Cerebellar nuclear complex (tissue), 1 donor: ENCODE data around the gene ATP6AP1.
A peak's percentile ranks its signal among the peaks of the same experiment; 100 is the strongest.
"Not testable (repeated sequence)": the region's sequence is repeated elsewhere in the genome, so short reads cannot be mapped to it uniquely, and the experiment has no call there.

ENCODE experiments used
- DNase-seq, 2 experiments: peaks; one replicate each; lab custom pipeline; 2025; lab: John Stamatoyannopoulos, UW

ATP6AP1 gene

DNA sequence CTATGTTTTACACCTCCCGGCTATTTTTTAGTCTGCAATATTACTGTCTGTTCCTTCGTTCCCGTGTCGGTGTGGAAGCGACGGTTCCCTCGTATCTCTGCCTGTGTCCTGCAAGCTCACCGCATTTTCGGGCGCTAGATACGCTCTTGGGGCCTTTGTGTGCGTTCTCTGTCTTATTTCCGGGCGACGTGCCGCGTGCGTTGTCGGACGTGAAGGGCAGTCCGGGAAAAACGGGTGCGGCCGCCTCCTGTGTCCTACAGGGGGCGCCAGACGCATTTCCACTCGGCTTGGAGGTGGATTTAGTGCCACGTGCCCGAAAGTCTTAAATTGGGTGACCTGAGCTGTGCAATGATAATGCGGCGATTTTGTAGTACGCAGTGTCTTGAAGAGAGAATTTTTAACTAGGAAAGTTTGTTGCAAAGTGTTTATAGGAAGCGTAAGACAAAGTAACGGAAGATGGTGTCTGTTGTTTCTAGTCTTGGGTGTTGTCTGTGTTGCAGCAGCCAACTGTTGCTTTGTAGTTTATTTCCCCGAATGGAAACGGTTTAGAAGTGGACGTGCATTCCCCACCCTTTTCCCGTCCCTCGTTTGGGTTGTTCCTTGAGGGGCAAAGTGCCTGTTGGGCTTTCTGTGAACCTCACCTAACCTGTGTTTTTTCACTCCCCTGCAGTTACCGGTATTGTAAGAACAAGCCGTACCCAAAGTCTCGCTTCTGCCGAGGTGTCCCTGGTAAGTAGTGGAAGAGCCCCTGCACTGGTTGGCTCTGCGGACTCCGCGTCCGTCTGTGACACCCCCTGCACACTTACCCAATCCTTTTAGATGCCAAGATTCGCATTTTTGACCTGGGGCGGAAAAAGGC, 29.6 kb upstream of the ATP6AP1 start:
- peak in 1 of 2 experiments; percentile 40 for DNase-seq

DNA sequence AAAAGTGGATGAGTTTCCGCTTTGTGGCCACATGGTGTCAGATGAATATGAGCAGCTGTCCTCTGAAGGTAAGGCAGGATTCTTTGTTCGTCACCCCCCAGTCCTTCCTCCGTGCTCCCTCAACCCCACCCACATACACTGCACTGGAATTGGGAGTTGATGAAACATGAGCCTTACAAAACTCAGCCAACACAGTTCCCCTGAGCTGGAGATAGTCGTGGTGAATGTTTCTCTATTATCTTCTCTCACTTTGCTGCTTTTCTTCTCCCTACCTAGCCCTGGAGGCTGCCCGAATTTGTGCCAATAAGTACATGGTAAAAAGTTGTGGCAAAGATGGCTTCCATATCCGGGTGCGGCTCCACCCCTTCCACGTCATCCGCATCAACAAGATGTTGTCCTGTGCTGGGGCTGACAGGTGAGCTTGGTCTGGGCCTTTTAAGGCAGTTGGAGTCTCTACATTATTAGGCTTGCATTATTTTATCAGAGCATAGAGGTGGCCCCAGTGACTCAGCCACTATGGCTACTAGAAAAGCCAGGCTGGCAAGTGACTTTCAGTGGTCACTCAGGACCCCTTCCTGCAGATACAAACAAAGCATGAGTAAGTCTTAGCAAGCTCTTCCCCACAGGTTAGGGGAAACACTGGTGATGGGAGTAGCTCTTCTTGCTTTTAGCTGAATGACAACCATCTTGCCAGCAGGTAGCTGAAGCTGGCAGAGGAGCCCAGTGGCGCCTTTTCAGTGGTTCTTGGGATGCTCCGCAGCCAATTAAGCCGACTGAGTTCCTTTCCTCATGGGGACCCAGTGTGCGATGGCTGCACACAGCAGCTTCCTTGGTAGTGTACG, 28.7 kb upstream of the ATP6AP1 start:
- DNase-seq: no peak

DNA sequence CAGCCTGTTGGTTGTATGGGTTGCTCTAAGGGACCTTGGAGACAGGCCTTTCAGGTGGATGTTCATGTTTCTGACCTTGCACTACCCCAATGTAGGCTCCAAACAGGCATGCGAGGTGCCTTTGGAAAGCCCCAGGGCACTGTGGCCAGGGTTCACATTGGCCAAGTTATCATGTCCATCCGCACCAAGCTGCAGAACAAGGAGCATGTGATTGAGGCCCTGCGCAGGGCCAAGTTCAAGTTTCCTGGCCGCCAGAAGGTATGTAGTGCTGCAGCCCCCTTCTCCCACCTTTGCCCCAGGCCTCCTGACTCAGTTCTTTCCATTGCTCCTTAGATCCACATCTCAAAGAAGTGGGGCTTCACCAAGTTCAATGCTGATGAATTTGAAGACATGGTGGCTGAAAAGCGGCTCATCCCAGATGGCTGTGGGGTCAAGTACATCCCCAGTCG, 28.1 kb upstream of the ATP6AP1 start:
- DNase-seq: not testable (repeated sequence)

DNA sequence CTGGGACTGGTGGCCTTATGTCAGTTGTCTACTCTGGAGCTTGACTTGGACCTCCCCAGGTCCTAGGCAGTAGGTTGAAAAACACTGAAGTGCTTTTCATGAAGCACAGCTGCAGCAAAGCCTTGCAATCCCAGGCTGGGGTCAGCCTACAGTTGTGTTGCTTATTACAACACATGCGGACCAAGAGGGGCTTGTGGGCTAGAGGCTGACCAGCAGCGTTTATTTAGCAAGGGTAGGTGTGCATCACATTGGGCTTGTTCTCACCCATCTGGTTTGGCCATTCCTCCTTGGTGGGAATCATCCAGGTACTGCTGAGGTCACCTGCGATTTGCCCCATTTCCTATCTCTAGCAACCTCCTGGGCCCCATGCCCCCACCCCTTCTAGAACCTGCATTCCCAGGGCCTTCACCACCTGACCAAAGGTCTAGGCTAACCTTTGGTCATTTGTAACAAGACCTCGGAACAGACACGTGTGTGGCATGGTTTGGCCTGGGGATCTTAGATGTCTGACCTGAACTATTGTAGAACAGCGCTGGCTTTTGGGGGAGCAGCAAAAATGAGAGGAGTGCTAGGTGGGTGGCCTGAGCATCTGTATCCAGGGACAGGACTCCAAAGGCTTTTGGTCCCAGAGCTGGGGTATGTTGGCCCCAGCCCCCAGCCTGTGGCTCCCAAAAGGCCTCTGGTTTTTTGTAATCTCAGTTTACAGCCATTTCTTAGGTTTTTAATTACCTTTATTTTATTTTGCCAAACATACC, 27.3 kb upstream of the ATP6AP1 start:
- no peak for DNase-seq

DNA sequence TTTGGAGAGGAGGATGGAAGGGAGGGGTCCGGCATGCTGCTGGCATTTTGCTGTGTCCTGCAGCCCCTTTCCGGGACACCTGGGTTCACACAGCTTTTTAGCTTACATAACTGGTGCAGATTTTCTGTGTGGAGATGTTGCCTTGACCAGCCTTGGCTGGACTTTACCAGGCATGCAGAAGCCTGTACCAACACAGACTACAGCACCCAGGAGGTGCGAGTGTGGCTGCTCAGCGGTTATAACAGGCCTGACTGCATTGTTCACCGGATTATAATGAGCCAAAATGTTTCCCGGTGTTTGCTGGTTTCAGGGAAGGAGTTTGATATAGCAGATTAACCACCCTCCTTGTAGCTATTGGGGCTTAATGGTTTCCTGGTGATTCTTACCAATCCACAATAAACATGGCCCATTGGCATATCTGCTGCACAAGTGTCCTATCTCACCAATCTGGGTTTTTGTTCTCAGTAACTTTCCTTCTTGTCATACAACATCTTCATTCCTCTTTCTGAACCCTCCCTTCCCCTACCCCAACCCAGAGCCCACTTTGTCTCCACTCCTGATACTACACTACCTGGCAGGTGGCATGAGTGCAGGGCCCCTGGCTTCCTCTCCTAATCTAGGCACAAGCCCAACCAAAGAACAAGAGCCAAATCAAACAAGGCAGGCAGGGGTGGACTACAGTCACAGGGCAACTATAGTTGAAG, 26.4 kb upstream of the ATP6AP1 start:
- no peak for DNase-seq

DNA sequence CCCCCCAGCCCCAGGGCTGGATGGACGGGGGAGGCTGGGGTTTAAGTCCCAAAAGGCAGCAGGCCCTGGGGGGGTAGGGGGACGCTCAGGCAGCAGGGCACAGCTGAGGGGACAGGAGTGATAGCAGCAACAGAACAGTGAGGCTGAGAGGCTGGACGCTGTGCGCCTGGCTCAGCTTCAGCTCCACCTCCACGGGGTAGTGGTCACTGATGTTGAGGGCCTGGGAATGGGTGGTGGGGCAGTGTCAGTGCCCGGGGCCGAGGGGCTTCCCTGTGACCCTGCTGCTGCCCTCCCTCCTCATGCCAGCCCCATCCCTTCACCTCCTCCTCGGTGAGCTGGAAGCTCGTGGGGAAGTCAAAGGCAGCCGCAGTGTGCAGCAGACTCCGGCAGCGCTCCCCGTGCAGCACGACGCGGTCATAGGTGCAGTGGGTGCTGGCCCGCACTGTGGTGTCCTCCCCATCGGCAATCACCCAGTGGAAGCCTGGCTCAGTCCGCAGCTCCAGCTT, 25.8 kb upstream of the ATP6AP1 start:
- no peak for DNase-seq

DNA sequence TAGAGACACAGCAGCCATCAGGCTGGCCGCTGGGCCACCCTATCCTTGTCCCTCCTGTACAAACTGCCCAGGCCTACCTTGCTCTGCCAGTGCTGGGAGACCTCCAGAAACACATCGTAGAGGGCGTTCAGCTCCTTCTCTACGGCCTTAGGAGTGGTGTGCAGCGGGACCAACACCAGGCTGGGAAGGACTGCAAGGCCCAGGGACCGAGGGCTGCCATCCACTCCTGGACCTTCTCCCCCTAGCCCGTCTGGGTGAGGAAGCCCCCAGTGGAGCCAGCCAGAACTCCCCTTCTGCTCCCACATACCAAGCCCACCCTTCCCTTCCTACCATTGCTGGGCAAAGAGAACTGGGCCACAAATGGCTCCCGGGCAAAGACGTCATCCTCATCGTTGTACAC, 25.3 kb upstream of the ATP6AP1 start:
- DNase-seq: no peak

DNA sequence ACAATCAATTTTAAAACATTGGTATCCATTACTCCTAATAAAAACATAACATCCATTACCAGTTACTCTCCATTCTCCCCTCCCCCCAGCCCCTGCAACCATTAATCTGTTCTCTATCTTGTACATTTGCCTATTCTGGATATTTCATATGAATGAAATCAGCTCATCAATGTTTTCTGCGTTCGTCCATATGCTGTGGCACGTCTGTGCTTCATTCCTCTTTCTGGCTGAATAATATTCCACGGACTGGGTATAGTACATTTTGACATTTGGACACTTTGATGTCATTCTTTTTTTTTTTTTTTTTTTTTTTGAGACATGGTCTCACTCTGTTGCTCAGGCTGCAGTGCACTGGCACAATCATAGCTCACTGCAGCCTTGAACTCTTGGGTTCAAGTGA, 24.6 kb upstream of the ATP6AP1 start:
- no peak for DNase-seq

DNA sequence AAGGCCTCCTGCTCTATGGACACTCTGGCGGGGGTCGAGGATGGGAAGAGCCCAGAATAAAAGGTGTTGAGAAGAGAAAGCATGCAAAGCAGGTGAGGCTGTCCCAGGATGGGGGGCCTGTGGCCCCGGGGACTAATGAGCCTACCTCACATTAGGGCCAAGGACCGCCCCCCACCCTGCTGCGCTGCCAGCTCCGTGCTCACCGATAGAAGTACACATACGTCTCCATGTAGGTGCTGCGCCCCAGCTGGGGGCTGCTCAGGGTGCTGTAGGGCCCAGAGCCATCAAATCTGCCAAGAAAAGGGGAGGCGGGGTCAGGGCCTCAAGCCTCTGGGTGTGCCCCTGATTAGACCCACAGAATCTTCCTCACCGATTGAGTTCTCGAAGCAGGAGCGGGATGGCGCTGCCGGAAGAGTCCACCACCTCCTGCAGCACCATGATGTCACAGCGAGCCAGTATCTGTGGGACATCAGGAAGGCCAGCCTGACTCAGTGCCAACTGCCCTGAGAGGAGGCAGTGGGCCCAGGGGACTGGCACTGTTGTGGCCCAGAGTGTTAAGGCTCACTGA, 23.8 kb upstream of the ATP6AP1 start:
- no peak for DNase-seq

DNA sequence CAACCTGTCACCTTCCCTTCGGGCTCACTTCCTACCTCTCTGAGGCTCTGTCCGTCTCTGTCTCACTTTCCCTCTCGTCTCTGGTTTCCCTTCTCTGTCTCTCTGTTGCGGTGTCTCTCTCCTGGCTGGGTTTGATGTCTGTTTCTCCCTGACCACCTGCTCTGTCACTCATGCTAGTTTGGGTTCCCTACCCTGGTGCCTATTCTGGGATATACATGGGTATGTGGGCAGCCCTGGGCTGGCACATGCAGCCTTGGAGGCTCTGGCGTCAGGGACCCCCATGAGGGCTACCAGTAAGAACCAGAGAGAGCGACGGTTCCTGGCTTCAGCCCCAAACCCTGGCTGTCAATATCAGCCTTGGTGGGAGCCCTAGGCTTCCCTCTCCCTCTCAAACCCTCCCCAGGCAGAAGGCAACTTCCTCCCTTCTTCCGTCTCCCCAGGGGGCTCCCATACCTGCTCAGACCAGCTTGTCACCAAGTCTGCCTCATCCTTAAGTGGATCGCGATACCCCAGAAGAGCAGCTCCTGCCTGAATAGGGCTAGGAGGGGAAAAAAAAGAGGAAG, 19.7 kb upstream of the ATP6AP1 start:
- no peak for DNase-seq

DNA sequence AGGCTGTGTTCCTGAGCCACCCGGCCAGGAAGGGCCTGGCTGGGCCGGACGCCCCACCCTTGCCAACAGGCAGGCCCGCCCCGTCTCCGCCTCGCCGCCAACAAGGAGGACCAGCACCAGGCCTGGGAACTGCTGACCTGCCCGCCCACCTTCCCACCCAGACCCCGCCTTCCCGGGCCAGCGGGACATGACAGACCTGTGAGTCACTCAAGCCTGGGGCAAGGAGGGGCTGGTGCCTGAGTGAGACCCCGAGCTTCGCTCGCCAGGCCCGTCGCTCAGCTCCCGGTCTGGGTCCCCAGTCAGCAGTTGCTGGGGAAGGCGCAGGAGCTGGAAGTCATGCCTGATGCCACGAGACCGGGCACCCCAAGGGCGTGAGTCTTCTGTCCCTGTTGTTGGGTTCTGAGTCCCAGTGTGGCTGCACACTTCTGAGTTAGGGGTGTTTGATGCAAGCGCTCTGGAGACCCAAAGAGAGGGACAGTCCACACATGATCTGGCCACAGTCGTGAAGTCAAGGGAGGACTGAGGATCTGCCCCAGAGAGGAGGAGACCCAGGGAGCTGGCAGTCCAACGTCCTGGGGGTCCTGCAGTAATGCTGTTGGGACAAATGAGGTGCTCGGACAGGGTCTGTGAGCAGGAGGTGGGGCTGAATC, 19.1 kb upstream of the ATP6AP1 start, which contains the start of gene DNASE1L1:
Gene DNASE1L1, minus strand, starts transcription at position 33 of the 650 bp plus-strand sequence. CDS start 3,686 bp downstream, outside the sequence.
- no peak for DNase-seq

DNA sequence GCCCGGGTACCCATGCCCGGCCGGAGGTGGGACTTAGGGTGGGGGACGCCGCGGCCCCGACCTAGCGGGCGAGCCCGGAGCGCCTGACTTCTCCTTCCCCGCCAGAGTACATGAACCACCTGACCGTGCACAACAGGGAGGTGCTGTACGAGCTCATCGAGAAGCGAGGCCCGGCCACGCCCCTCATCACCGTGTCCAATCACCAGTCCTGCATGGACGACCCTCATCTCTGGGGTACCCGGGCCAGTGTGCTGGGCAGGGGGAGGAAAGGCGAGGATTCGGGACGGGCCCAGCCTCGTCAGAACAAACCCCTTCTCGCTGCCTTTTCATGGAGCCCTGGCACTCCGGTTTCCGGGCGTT, 16.5 kb upstream of the ATP6AP1 start:
- DNase-seq: no peak

DNA sequence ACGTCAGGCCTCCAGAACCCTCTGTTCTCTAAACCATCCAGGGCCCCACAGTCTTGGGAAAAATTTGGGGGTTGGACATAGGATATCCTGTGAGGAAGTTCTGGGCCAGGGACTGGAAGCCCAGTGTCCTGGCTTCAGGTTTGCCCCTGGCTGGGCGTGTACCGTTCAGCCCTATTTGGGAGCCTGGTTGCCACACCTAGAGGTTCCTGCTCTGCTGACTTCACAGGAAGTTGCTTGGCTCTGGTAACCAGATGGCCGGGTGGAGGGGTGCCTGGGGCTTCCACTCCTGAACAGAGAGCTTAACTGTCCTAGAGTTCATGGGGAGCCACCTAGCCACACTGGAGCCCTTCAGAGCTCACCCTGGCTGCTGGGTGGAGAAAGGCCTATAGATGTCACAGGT, 16.0 kb upstream of the ATP6AP1 start:
- DNase-seq: no peak

DNA sequence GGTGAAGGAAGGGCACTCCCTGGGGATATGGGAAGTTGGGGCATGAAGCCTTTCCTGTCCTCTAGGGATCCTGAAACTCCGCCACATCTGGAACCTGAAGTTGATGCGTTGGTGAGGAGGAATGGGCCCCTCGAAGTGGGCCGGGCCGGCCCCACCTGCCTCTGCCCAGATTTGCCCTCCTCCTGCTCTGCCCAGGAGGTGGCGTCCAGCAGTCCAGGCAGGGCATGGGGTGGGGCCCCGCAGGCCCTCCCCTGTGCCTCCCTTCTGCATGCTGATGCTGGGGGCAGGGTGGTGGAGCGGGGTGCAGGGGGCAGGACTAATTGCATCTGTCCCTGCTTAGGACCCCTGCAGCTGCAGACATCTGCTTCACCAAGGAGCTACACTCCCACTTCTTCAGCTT, 15.3 kb upstream of the ATP6AP1 start:
- DNase-seq: no peak

DNA sequence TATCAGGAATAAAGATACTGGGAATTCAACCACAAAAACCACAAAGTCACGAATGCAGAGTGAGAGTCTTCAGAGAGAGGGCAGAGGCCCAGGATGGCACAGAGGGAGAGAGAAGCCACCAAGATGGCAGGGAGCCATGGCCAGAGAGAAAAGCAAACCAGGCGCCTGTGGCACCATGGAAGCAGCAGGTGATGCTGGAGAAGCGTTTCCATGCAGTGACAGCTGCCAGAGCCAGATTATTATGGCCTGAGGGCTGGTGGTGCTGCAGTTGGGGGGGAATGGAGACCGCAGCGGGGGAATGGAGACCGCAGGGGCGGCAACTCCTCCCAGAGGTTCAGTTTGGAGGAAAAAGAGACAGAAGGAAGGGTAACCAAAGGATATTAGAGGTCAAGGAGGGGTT, 11.3 kb upstream of the ATP6AP1 start:
- DNase-seq: no peak

DNA sequence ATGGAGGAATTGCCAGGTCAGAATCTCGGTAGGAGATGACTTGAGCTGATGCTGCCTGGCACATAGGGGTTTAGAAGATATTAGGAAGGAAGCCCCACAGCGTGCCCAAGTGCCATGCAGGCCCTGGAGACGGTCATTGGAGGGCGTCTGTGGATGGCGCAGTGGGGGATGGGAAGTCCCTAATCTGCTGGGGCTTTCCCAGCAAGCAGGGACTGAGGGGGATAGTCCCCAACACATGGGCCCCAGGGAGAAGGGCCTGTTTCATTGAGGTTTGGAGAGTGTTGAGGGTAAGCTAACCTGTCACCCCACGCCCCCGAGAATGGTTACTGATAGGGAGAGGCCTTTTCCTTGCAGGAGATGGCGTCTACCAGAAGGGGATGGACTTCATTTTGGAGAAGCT, 9.3 kb upstream of the ATP6AP1 start:
- DNase-seq: no peak

DNA sequence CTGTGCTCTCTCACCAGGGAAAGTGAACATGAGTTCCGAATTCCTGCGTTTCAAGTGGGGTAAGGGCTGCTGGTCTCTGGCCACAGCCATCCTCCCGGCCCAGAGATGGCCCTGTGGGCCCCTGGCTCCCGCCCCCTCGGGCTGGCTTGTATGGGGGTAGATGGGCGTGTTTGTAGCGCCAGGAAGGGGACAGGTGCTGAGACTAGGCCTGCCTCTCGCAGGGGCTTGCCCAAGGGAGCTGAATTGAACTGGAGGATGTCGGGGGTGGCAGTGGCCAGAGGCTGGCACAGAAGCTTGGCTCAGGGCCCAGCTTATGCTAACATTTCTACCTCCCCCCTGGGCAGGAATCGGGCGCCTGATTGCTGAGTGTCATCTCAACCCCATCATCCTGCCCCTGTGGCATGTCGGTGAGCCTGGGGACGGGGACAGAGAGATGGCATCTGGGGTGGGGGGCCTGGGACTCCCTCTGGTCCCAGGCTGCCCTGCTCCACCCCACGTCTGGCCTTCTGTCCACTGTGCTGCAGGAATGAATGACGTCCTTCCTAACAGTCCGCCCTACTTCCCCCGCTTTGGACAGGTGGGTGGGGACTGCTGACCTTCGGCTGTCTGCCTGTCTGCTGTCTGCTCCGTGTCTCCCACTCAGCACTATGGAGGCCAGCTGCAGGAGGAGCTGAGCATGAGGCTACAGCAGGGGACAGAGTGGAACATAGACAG, 8.6 kb upstream of the ATP6AP1 start:
- DNase-seq: no peak

DNA sequence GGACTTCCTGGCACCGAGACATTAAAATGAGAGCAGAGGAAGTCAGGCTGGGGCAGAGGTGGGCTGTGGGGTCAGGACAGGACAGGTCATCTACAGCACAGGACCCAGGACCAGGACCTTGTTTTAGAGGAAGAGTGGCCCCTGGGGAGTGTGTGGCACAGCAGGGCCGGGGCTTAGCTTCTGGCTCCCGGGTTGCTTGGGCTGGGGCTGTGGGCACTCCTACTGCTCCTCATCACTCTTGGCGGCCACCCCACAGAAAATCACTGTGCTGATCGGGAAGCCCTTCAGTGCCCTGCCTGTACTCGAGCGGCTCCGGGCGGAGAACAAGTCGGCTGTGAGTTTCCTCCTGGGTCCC, 8.1 kb upstream of the ATP6AP1 start:
- DNase-seq: no peak

DNA sequence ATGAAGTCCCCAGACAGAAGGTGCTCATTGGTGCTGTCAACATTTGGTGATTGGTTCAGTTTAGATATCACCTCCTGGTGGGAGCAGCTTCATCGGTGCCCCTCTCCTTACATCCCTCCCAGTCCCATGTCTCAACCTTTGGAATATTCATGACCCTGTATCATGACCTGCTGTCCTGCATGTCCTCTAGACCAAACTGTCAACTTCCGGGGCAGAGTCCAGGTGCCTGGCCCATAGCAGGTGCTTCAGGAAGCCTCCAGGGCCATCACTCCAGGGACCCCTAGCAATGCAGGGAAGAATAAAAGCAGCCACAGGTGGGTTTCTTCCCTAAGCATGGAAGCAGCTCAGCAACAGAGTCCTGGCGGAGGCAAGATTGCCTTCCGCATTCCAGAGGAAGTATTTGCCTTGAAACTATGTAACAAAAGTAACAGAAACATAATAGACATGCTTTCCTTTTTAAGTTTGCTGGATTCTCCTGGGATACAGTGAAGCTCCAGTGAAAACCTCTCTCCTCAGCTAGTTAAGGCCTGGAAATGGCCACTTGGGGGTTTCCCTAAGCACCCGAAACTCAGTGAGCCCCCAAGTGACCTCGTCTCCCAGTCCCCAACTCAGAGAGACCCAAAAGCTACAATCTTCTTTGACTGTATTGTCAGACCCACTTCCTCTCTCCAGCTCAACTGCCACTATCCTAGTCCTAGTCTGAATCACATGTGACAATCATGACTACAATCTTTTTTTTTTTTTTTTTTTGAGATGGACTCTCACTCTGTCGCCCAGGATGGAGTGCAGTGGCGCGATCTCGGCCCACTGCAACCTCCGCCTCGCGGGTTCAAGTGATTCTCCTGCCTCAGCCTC, 1.3 kb upstream of the ATP6AP1 start:
- no peak for DNase-seq
